DOHH2 (cell line): Measurements from ENCODE around the gene TGFBRAP1.

Experiments
- H3F3A ChIP-seq: fragments of 200-600 bp; sonication (generic), shearing (Covaris generic); 2 replicates; pipeline ENCODE4 v1.6.0; 2016; ENCODE audit warnings: antibody characterized with exemption, mild to moderate bottlenecking; ENCODE audit not compliant: control insufficient read depth, insufficient read depth
- H3K27ac ChIP-seq: fragments of 200-600 bp; sonication (generic); 2 replicates; pipeline ENCODE4 v1.5.1; 2014; ENCODE audit warnings: low read depth, mild to moderate bottlenecking, low read length, moderate library complexity
- H3K27me3 ChIP-seq: fragments of 200-600 bp; sonication (generic); 2 replicates; pipeline ENCODE4 v1.6.1; 2014; ENCODE audit warnings: mild to moderate bottlenecking, low read length, mixed read lengths; ENCODE audit not compliant: control insufficient read depth
- H3K36me3 ChIP-seq: fragments of 200-600 bp; sonication (generic); 2 replicates; pipeline ENCODE4 v1.6.1; 2014; ENCODE audit warnings: mild to moderate bottlenecking, low read length, moderate library complexity, mixed read lengths; ENCODE audit not compliant: control insufficient read depth
- H3K4me1 ChIP-seq: fragments of 200-600 bp; sonication (generic); 2 replicates; pipeline ENCODE4 v1.6.1; 2014; ENCODE audit warnings: mild to moderate bottlenecking, low read length, mixed read lengths; ENCODE audit not compliant: control insufficient read depth
- H3K4me2 ChIP-seq: fragments of 200-600 bp; sonication (generic); 2 replicates; pipeline ENCODE4 v1.6.0; 2014; ENCODE audit warnings: mild to moderate bottlenecking, low read length, moderate library complexity
- H3K4me3 ChIP-seq: fragments of 200-600 bp; sonication (generic); 2 replicates; pipeline ENCODE4 v1.5.1; 2014; ENCODE audit warnings: mild to moderate bottlenecking, low read length, mixed read lengths
- H3K79me2 ChIP-seq: fragments of 200-600 bp; sonication (generic); 2 replicates; pipeline ENCODE4 v1.6.1; 2014; ENCODE audit warnings: mild to moderate bottlenecking, low read length, mixed read lengths; ENCODE audit not compliant: control insufficient read depth
- H3K9me2 ChIP-seq: fragments of 200-600 bp; sonication (generic); replicated peaks from 2 replicates; pipeline ENCODE4 v1.6.1; 2014; ENCODE audit warnings: mild to moderate bottlenecking, low read length, mixed read lengths; ENCODE audit not compliant: control insufficient read depth
- H3K9me3 ChIP-seq: fragments of 200-600 bp; sonication (generic); 2 replicates; pipeline ENCODE4 v1.6.1; 2014; ENCODE audit warnings: antibody characterized with exemption, low read length, mixed read lengths; ENCODE audit not compliant: control insufficient read depth, insufficient read depth
- H4K20me1 ChIP-seq: fragments of 200-600 bp; sonication (generic); 2 replicates; pipeline ENCODE4 v1.6.0; 2014; ENCODE audit warnings: low read depth, mild to moderate bottlenecking, antibody characterized with exemption, low read length, moderate library complexity; ENCODE audit not compliant: control insufficient read depth, insufficient read depth
- EZH2phosphoT487 ChIP-seq: fragments of 200-600 bp; sonication (generic); IDR thresholded peaks from 2 replicates; pipeline ENCODE4 v1.6.1; 2017; ENCODE audit warnings: borderline replicate concordance, mild to moderate bottlenecking, antibody characterized with exemption, low read length, moderate library complexity, mixed read lengths
- TF ChIP-seq, protein P1 (sequence below): fragments of 200-600 bp; sonication (generic); IDR thresholded peaks from one replicate; pipeline ENCODE4 v1.5.1; 2014; ENCODE audit warnings: antibody characterized with exemption, mild to moderate bottlenecking, low read depth, low read length; ENCODE audit not compliant: poor library complexity, severe bottlenecking

The TGFBRAP1 gene

DNA sequence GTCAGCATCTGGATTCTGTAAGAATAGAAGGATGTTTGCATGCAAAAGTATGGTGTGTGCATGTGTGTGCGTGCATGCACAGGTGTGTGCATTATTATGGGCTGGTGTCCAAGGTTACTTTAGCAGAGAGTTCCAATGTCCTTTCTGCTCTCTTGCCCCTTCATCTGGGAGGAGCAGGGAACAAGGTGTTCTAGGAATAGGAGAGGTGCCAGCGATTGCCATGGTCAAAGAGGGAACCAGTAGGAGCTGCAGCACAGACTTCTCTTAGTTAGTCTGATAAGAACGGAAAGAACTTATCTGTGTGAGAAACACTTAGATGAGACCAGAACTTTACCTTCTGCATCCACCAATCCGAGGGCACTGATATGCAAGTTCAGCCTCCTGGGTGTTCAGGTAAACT is 79.6 kb downstream of the TGFBRAP1 start:
- Histone ChIP-seq H3K4me2 (no peak overlapping the region), H3K79me2 (no peaks in the 10 kb centered on the region), H3K4me1 (no peaks in the 10 kb centered on the region), H4K20me1 (no peaks in the 10 kb centered on the region), H3F3A (no peaks in the 10 kb centered on the region), H3K4me3 (no peak overlapping the region), H3K27ac (no peak overlapping the region), H3K9me2 (no peaks in the 10 kb centered on the region), H3K36me3 (no peaks in the 10 kb centered on the region), H3K9me3 (no peaks in the 10 kb centered on the region), H3K27me3 (no peaks in the 10 kb centered on the region)
- TF ChIP-seq, protein P1, sequence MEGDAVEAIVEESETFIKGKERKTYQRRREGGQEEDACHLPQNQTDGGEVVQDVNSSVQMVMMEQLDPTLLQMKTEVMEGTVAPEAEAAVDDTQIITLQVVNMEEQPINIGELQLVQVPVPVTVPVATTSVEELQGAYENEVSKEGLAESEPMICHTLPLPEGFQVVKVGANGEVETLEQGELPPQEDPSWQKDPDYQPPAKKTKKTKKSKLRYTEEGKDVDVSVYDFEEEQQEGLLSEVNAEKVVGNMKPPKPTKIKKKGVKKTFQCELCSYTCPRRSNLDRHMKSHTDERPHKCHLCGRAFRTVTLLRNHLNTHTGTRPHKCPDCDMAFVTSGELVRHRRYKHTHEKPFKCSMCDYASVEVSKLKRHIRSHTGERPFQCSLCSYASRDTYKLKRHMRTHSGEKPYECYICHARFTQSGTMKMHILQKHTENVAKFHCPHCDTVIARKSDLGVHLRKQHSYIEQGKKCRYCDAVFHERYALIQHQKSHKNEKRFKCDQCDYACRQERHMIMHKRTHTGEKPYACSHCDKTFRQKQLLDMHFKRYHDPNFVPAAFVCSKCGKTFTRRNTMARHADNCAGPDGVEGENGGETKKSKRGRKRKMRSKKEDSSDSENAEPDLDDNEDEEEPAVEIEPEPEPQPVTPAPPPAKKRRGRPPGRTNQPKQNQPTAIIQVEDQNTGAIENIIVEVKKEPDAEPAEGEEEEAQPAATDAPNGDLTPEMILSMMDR: no peak
- TF ChIP-seq EZH2phosphoT487: no peak

DNA sequence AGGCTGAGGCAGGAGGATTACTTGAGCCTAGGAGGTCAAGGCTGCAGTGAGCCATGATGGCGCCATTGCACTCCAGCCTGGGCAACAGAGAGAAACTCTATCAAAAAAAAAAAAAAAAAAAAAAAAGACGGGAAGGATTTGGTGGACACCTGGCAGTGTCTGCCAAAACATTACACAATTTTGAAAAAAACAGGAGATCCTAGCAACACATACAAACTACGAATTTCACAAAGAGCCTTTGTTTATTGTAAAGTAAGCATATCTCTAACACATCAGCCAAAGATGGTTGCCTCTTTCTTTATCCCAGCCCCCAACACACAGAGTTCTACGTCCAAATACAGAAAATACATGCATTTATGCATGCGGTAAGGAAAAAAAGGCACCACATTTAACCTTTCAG is 80.4 kb downstream of the TGFBRAP1 start:
- Histone ChIP-seq H3K9me2 (no peaks in the 10 kb centered on the region), H4K20me1 (no peaks in the 10 kb centered on the region), H3K27ac (no peak overlapping the region), H3K27me3 (no peaks in the 10 kb centered on the region), H3K4me3 (no peak overlapping the region), H3K9me3 (no peaks in the 10 kb centered on the region), H3F3A (no peaks in the 10 kb centered on the region), H3K36me3 (no peaks in the 10 kb centered on the region), H3K4me2 (no peak overlapping the region), H3K4me1 (no peaks in the 10 kb centered on the region), H3K79me2 (no peaks in the 10 kb centered on the region)
- no peak for TF ChIP-seq EZH2phosphoT487
- TF ChIP-seq, protein P1: no peak

DNA sequence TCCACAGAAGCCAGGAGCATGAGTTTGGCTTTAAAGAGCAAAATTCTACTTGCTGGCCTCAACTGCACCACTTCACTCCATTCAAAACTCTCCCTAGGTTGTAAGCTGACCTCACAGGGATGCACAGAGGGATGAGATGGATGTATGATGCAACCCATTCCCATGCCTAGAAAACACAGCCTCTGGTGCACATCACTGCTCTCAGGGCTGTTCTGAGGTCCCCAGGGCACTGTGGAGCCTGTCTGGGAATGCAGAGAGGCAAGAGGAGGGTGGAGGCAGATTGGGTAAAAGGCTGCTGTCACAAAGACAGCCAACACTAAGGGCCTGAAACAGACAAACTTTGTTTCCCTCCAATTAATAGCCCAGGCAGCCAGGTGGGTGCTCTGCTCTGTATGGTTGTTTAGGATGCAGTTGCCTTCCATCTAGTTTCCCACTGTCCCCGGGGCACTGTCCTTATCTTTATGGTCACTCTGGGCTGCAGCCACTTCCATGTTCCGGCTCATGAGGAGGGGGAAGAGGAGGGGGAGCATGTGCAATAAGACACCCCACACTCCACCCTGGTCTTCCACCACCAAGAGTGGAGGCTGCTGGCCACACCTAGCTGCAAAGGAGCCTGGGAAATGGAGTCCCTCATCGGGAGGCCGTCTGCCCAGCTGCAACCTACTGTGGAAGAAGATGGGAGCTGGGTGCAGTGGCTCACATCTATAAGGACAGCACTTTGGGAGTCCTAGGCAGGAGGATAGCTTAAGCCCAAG is 81.0 kb downstream of the TGFBRAP1 start:
- Histone ChIP-seq H3K79me2 (no peaks in the 10 kb centered on the region), H3K4me3 (no peak overlapping the region), H3K27me3 (no peaks in the 10 kb centered on the region), H3K9me3 (no peaks in the 10 kb centered on the region), H3K4me1 (no peaks in the 10 kb centered on the region), H3K4me2 (no peak overlapping the region), H3K36me3 (no peaks in the 10 kb centered on the region), H4K20me1 (no peaks in the 10 kb centered on the region), H3K27ac (no peak overlapping the region), H3F3A (no peaks in the 10 kb centered on the region), H3K9me2 (no peaks in the 10 kb centered on the region)
- TF ChIP-seq, protein P1: no peak
- no peak for TF ChIP-seq EZH2phosphoT487
